ENCODE data around the gene SH3PXD2A. TPM values are rescaled to one million over a fixed set of nuclear protein-coding genes. Genes with fewer than 3 reads are reported as not detected.

Gene SH3PXD2A
- total RNA-seq, 2 experiments from 2014 or later, result 6.5 to 7.4 TPM

- Mint-ChIP-seq H3K4me3 (no peak overlapping the region), H3K9me3 (peaks cover 6% of the 10 kb centered on the region), H3K27me3 (no peaks in the 10 kb centered on the region), H3K4me1 (ENCODE audit: low read depth) (peaks cover 6% of the 10 kb centered on the region), H3K27ac (no peak overlapping the region), H3K36me3 (ENCODE audit: low read depth) (no peaks in the 10 kb centered on the region)
- ATAC-seq (no peak), DNase-seq (no peak)
- ChIA-PET CTCF (interaction anchor here (0.6 to 1.6 kb wide), 6 partner anchors 8 to 145 kb away, joined by 3 to 4 read pairs (median 4); no protein-coding TSS in a partner anchor), POLR2A (no interaction called here)
- intact Hi-C loops (cut with micrococcal nuclease), result no loop called here
- no peak for TF ChIP-seq CTCF (IDR thresholded peaks at IDR 0.05)
Measured at GRCh38 chr10:103750836-103751235, 104.5 kb downstream of the SH3PXD2A start.

GRCh38 chr10:103749779-103750178 lies 105.6 kb downstream of the SH3PXD2A start:
- peaks cover 14% of the 10 kb centered on the region for H3K4me1 Mint-ChIP-seq (ENCODE audit: low read depth)
- ChIA-PET POLR2A (interaction anchor here (1.6 kb wide), 1 partner anchor 15 kb away, joined by 4 read pairs; no protein-coding TSS in a partner anchor), CTCF (interaction anchor here (1.0 to 1.6 kb wide), 4 partner anchors 9 to 105 kb away, joined by 3 to 4 read pairs (median 4); no protein-coding TSS in a partner anchor)
- no peak overlapping the region for H3K4me3 Mint-ChIP-seq
- no peaks in the 10 kb centered on the region for H3K36me3 Mint-ChIP-seq (ENCODE audit: low read depth)
- TF ChIP-seq CTCF (IDR thresholded peaks at IDR 0.05), result no peak
- intact Hi-C loops (cut with micrococcal nuclease), result no loop called here
- no peak for ATAC-seq
- H3K9me3 Mint-ChIP-seq, result peaks cover 6% of the 10 kb centered on the region
- no peaks in the 10 kb centered on the region for H3K27me3 Mint-ChIP-seq
- DNase-seq, result no peak
- H3K27ac Mint-ChIP-seq, result no peak overlapping the region

GRCh38 chr10:103748020-103748419 lies 107.4 kb downstream of the SH3PXD2A start:
- Mint-ChIP-seq H3K27me3 (no peaks in the 10 kb centered on the region), H3K36me3 (ENCODE audit: low read depth) (no peaks in the 10 kb centered on the region), H3K9me3 (peaks cover 6% of the 10 kb centered on the region), H3K4me1 (ENCODE audit: low read depth) (peaks cover 15% of the 10 kb centered on the region), H3K27ac (no peak overlapping the region), H3K4me3 (no peak overlapping the region)
- DNase-seq, result no peak
- no peak for ATAC-seq
- POLR2A ChIA-PET, result interaction anchor here (1.0 to 1.3 kb wide), 2 partner anchors 10 kb away, joined by 3 to 4 read pairs; no protein-coding TSS in a partner anchor
- TF ChIP-seq CTCF (IDR thresholded peaks at IDR 0.05), result no peak
- intact Hi-C loops (cut with micrococcal nuclease), result no loop called here
- CTCF ChIA-PET, result interaction anchor here (1.3 kb wide), 1 partner anchor 11 kb away, joined by 4 read pairs; no protein-coding TSS in a partner anchor

- no peaks in the 10 kb centered on the region for H3K36me3 Mint-ChIP-seq (ENCODE audit: low read depth)
- no peaks in the 10 kb centered on the region for H3K27me3 Mint-ChIP-seq
- ChIA-PET CTCF (interaction anchor here (1.3 kb wide), 1 partner anchor 11 kb away, joined by 4 read pairs; no protein-coding TSS in a partner anchor), POLR2A (interaction anchor here (1.0 to 1.3 kb wide), 3 partner anchors 9 to 25 kb away, joined by 3 to 4 read pairs (median 3); no protein-coding TSS in a partner anchor)
- no peak overlapping the region for H3K27ac Mint-ChIP-seq
- no peak for DNase-seq
- peaks cover 2% of the 10 kb centered on the region for H3K9me3 Mint-ChIP-seq
- ATAC-seq, result no peak
- no peak overlapping the region for H3K4me3 Mint-ChIP-seq
- peaks cover 15% of the 10 kb centered on the region for H3K4me1 Mint-ChIP-seq (ENCODE audit: low read depth)
- TF ChIP-seq CTCF (IDR thresholded peaks at IDR 0.05), result no peak
- intact Hi-C loops (cut with micrococcal nuclease), result no loop called here
Measured at GRCh38 chr10:103747193-103747865, 108.0 kb downstream of the SH3PXD2A start.

GRCh38 chr10:103746598-103746997 lies 108.8 kb downstream of the SH3PXD2A start:
- ChIA-PET POLR2A (interaction anchor here (1.0 to 1.3 kb wide), 2 partner anchors 11 to 26 kb away, joined by 3 to 4 read pairs; no protein-coding TSS in a partner anchor), CTCF (no interaction called here)
- H3K36me3 Mint-ChIP-seq (ENCODE audit: low read depth), result no peaks in the 10 kb centered on the region
- no peak overlapping the region for H3K4me3 Mint-ChIP-seq
- TF ChIP-seq CTCF (IDR thresholded peaks at IDR 0.05), result no peak
- peaks cover 15% of the 10 kb centered on the region for H3K4me1 Mint-ChIP-seq (ENCODE audit: low read depth)
- no peaks in the 10 kb centered on the region for H3K9me3 Mint-ChIP-seq
- ATAC-seq (no peak), DNase-seq (no peak)
- H3K27me3 Mint-ChIP-seq, result no peaks in the 10 kb centered on the region
- intact Hi-C loops (cut with micrococcal nuclease), result no loop called here
- H3K27ac Mint-ChIP-seq, result no peak overlapping the region

Data from activated CD8-positive, alpha-beta T cell treated with anti-CD3 and anti-CD28 coated beads for 36 hours (primary cell).